Activated effector memory CD4-positive, alpha-beta T cell treated with Interleukin-2 at 50 U/mL for 16 hours (primary cell): ENCODE results near the gene TBC1D16.

Experiments
- DNase-seq: peaks from one replicate; pipeline ENCODE4 v3.0.0-alpha.2; 2020

TBC1D16 gene

DNA sequence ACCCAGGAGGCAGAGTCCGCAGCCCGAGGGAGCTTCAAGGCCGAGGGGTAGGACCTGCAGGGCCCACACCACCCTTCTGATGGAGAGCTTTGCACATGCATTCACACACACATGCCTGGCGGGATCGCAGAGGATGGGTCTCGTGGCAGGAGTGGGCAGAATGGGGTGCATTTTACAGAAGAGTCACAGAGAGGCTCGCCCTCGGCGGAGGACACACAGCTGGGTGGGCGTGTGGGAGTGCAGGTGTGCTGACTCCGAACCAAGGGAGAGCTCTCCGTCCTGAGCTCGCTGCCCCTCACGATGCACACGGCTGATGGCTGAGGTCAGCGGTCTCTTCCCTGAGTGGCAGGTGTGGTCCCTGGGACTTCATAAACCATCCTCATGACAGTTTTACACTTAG lies 99.6 kb downstream of the TBC1D16 start:
- no peak for DNase-seq

DNA sequence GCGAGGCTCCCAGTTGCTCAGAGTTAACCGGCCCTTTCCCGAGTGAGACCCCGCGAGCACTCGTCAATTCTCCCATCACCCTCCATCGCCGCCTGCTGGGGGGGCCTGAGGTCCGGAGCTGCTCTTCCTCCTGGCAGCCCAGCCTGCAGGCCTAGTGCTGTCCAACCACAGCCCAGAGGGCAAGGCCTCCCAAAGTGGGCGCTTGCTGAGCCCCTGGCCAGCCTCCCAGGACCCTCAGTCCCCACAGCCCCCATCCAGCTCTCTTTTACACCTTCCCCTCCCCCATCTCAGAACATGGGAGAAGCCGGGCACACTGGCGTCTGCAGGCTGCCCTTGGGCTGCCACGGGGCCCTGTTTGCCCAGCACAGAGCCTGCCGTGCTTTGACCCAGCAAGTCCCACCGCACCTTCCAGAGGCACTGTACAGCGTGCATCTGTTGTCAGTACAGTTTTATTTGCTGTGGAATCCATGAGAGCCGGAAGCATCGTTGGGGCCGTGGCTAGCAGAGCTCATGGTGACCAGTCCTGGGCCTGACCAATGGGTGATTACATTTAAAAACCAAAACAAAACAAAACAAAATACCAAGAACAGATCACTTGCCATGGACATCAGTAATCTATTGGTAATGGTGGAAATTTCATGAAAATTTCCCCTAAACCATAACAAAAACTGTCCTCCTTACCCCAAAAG lies 100.3 kb downstream of the TBC1D16 start:
- no peak for DNase-seq

DNA sequence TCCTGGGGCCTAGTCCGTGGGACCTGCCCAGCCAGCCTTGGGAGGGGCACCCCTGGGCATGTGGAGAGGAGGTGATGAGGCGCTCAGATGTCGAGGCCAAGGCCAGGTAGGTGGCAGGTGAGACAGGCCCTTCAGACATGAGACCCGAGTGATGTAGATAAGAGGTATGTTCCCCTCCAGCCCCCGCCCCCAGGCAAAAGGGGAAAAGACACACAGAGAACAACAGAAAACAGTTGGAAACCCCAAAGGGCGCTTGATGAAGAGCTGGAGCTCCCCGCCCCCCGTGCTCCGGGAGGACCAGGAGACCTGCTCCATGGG lies 101.1 kb downstream of the TBC1D16 start:
- DNase-seq, result no peak

DNA sequence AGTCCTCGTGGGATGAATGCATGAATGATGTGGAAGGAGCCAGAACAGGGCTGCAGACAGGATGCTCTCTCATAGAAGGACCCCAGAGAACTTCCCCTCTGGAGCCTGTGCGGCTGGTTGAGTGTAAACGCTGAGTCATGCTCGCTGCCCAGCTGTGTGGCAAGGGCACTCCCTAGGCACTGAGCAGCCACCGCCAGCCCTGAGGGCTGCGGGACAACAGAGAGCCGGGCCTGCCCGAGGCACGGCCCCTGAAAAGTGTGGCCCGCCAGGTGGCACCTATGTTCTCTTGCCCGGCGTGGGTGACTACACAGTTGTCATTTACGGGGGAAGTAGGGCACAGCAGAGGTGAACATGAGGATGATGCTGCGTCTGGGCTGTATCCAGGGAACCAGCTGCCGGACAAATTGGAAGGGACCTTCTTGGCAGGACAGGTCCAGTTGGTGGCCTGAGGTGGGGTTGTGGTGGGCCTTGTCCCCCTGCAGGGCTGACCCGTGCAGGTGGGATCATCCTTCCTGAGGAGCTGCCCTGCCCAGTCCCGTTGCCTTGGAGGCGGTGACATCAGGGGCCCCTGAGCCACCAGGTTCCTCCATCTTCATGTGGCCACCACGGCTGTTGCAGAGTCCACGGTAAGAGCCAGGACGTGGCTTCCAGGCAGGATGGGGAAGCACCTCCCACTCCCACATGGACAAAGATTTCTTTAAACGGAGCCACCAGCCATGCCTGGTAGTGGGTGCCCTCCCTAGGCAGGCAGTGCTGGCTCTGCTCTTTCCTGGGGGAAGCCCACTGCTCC lies 101.6 kb downstream of the TBC1D16 start:
- no peak for DNase-seq

DNA sequence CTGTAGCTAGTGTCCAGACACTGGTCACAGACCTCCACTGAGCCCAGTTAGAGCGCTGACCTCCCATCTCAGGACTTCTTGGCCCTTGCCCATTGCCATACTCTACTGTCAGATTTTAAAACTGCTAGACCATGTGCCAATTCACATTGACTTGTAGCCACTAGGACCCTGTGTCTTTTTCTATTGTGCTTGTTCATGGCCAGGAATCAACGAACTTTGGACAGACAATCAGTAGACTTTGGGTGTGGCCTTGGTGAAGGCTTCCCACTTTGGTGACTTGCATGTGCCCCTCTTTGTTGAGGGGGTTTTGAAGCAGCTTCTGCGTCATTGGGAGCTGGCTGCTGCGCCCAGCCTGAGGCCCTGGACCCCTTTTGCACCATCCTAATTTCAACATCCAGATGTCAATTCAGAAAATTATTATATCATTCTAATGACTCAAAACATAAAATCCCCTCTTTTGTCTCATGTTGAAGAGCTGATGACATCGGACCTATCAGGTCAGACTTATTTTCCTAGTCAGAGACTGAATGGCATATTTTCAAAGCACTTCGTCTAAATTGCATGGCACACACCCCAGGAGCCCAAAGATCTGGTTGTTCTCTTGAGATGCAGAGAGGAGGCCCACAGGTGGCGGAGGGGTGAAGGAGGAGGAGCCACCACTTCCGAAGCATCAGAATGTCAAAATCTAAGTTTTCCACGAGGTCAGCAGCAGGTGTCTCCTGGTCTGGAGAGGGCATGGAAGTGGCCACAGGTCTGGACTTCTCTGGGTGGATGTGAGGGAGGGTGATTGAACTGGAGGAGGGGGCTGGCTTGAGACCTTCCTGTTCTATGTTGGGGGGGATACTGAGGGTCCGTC lies 103.0 kb downstream of the TBC1D16 start:
- no peak for DNase-seq

DNA sequence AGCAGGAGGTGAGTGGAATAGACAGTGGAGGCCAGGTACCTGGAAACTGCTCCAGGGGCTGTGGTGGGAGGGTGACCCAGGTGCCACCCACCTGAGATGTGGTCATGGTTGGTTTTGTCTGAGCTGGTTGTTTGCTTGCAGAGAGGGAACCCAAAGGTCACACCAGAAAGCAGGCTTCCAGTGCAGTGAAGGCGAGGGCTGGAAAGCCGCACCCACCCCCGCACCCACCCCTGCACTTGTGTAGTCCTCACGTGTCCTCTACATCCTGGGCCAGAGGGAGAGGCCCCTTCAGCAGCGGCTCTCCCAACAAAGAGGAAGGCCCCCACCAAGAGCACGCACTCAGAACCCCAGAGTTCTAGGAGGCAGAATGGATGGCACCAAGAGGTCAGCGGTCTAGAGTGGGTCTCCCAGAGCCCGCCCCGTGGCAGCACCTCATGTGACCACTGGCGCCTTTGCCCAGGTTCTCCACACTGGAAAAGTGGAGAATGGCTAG lies 103.8 kb downstream of the TBC1D16 start:
- no peak for DNase-seq

DNA sequence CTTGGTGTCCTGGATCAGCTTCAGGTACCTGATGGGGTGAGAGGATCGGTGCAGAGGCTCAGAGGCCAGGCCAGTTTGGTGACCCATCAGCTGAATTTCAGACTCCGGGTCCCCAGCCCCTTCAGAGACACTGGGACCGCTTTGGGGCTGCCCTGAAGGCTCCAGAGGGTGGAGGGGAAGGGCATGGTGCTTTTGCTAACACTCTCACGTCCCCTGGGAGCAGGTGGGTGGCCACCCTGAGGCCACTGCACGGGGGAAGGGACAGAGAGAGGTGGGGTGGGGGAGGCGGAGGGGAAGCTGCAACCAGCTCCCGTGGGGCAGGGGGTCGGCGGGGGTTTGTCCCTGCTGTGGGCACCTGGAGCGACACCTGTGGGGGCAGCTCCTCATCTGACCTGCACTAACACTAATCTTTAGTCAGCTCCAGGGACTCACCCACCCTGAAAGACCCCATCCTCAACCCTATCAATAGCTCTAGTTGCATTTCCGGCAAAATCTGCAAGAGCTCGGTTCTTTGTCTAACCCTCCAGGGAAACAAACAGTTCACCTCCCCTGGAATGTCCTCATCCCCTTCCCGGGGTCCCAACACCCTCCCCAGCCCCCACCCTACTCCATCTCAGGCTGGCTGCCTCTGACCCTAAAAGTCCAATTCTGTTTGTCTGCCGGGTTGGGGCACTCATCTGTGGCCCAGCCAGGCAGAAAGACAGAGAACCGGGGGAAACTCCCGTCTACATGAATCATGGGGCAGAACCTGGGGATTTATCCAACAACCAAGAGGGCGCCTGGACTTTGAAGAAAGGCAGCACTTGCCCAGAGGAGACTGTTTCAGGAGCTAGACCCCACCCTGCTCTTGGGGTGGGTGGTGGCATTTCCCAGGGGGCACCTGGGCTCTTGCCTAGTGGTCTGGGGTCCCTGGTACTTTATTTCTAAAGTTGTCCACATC lies 104.5 kb downstream of the TBC1D16 start:
- no peak for DNase-seq

DNA sequence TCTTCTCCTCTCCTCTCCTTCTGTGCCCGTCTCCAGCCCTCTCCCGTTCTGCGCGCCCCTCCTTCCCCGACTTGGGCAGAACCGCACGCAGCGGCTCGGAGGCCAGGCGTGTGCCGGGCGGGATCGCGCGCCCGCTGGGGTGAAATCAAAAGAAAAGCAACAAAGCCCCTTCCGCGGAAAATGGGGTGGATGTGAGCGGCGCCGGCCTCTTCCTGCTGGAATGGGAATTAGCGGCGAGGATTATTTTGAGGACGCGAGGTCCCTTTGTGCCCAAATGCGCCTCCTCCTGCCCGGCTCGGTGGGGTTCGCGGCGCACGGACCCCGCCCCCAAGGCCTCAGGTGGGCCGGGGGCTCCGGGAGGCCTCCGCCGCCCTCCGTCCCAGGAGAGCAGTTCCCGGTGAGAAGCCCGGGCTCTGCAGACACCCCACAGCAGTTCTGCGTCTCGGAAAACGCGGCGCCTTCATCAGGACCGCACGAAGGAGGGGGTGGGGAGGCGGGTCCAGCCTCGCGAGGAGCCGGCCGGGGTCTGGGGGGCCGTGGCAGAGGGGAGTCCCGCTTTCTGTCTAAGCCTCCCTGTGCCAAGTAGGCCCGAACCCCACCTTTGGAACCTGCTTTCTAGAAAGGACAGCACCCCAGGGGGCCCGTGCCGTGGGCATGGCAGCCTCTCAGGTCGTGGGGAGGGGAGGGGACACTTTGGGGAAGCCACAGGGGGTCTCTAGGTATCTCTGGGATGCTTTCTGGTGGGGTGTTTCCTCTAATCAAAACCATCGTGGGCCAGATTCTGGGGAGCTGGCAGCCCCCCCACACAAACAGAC lies 105.4 kb downstream of the TBC1D16 start:
- DNase-seq, result no peak

DNA sequence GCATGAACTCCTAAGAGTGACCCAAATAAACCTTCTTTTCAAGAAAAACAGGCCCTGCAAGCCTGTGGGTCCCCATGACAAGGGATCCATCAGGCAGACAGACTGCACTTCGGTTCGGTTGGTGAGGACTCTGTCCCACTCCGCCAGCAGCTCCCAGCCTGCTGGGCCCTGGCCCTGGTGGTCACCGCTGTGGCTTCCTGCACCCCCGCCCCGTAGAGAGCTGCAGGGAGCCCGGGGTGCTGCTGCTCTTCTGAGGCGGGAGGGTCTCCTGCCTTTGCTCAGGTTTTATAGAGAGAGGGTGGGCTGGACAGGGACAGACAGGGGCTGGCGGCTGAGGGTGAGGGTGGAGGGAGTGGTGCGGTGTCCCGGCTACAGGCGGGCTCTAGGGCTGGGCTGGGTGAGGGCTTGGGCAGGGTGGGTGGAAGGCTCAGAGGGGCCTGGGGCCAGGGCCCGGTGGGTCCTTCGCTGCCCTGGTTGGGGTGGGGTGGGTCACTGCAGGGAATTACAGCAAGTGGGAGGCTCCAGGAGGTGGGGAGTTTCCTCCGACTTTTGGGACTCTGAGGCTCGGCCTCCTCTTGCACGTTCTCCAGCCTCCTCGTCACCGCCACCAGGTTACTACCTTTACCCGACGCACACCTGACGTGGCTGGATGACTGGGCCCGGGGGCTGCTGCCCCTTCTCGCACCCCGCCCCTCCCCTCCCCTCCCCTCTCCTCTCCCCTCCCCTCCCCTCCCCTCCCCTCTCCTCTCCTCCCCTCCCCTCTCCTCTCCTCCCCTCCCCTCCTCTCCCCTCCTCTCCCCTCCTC lies 106.2 kb downstream of the TBC1D16 start:
- DNase-seq, result no peak

DNA sequence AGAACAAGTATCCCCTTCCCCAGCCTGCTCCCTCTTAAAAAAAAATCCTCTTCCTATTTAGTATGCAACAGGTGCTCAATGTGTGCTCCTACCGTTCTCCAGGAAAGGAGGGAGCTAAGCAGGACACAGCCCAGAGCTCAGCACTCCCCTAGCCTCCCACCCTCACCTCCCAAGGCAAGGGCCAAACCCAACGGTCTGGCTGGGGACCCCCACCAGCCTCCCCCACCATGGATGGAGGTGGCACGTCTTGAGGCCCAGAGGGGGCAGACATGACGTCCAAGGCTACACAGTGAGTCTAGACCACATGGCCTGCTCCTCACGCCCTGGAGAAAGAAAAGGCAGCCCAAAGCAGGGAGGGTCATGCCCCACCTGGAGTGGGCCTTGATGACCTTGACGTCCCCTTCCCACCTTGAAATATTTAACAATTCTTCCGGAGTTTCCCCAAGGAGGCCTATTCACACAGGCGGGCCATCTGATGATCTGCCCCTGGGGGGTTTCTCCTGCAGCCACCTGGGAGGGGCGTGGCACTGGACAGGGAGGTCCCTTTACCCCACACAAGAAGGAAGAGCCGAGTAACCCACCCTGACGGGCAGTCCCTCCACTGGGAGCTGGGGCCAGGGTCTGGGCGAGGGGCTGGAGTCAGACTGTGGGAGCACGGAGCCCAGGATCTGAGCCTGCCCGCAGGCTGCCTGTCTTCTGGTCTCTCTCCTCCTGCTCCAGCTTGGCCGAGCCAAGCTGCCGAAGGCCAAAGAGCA lies 107.0 kb downstream of the TBC1D16 start:
- no peak for DNase-seq

DNA sequence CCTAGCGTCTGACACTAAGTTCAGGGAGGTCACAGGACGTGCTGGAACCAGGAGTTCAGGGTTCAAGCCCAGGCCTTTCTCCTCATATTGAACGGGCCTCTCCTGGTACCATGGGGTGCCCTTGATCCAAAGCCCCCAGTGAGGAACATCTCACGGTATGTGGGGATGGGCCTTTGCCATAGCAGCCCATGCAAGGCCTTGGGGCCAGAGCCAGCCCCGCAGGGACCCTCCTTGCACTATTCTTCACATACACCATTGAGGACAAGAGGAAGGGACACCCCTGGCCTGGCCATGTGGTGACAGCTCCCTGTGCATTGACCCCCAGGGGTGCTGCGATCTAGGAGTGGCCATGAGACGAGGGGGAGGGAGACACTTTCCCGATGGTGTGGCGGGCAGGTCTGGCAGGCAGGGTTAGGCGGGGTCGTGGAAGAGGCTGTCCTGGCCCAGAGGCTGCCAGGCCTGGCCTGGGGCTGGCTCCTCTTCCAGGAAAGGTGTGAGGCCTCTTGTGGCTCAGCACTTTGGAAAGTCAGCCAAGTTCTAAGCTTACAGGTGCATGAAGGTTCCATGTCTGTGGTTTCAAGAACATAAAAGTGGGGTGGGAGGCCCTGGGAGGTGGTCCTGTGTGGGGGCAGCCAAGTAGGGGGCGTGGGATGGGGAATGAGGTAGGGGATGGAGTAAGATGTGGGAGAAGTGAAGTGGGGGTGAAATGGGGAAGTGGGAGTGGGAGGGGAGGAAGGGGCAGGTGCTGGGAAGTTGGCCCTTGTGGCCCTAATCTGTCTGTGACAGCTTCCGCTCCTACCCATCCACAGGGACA lies 107.8 kb downstream of the TBC1D16 start:
- no peak for DNase-seq

DNA sequence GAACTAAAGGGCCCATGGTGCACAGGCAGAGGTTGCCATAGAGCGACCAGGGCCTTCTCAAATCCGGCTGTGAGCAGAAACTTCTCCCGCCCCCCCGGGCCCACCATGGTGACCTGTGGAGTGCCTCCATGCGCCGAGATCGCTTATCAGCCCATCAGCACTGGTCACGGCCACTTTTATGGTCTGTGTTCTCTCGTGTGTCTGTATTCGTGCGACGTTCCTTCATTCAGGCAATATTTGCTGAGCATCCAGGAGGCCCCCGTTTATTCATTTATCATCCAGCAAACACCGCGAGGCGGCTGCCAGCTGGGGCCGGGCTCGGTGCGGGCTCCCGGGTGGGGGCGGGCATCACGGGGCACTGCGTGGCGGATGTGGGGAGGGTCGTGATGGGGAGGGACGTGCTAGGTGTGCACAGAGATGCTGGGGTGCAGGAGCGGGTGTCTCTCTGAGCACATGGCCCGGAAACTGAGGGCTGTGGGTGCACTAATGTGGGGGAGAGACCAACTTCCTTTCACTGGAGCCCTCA lies 108.5 kb downstream of the TBC1D16 start:
- no peak for DNase-seq

DNA sequence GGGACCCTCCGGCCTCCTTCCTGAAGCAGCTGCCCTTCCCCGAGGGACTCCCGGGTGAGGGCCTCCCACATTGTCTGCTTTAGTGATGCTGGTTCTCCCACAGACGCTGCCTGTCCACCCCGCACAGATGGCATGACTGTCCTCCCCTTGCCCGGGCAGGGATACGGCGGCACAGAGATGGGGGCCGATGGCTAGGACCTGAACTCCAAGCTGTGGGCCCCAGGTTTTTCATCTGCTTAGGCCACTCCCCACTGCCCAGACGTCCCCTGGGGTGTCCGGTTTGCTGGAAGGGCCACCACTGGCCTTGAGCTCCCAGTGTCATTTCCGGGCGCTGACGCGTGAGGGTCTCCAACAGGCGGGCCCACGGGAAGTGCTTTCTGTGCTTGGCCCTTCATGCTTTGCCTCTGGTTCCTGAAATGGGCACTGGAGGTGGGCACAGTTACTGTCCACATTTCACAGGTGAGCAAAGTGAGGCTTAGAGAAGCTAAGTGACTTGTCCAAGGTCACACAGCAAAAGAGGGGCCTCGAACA lies 109.0 kb downstream of the TBC1D16 start:
- no peak for DNase-seq

DNA sequence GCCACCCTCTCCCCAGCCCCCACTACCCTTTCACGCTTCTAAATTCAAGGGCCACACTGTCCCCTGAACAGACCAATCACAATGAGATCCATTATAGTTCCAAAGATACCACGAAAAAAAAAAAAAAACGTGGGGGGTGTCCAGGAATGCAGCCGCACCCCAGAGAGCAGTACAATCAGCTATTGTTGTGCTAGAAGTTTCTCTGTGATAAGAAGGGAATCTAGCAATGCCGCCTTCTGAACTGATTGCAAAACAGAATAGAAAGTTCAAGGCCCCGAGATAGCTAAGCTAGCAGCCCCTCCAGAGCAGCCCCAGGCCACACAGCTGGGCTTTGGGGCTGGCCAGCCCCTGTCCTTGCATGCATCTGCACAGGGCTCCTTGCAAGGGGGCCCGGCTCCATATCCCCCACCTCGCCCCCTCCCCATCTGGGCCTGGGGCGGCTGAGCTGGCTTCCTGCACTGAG lies 109.5 kb downstream of the TBC1D16 start:
- DNase-seq, result no peak

DNA sequence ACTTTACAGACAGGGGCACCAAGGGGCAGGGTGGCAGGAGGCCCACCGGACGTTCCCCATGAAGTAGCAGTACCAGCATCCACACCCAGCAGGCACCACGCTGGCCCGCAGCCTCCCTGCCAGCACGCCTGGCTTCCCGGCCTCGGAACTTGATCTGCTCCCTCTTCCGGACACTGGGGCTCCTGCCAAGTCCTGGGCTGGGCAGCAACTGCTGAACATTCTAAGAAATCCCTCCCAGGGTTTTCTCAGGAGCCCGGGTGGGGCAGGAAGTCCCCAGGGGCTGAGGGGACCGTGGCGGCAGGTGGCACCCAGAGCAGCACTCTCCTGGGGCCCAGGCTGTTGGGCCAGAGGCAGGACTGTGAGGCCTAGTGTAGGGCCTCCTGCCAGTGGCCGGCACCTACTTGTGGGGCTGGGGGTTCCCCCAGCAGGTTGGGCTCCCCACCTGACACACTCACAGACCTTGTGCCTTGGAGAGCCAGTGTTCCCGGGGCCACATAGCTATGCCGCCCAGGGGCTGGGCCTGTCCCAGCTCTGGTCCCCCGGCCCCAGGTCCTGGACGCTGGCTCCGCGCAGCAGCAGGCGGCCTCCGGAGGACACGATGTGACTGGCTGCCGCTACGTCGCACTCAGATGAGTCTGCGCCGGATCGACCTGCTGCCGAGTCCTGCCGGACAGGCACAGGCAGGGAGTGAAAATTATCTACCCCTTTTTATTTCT lies 110.3 kb downstream of the TBC1D16 start:
- no peak for DNase-seq

DNA sequence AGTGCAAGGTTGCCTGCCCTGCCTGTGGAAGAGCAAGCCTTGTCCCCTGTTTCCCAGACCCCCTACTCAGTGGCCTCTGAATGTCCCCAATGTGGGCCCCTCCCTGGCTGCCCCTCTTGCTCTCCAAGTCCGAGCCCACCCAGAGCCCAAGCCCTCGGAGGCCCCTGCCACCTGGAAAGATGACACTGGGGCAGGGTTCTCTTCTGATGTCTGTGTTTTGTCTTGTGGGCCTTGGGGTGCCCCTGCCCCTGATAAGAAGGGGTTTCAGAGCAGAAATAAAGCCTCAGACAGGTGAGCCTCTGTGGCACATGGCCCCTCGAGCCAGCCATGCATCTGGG lies 111.1 kb downstream of the TBC1D16 start:
- no peak for DNase-seq

DNA sequence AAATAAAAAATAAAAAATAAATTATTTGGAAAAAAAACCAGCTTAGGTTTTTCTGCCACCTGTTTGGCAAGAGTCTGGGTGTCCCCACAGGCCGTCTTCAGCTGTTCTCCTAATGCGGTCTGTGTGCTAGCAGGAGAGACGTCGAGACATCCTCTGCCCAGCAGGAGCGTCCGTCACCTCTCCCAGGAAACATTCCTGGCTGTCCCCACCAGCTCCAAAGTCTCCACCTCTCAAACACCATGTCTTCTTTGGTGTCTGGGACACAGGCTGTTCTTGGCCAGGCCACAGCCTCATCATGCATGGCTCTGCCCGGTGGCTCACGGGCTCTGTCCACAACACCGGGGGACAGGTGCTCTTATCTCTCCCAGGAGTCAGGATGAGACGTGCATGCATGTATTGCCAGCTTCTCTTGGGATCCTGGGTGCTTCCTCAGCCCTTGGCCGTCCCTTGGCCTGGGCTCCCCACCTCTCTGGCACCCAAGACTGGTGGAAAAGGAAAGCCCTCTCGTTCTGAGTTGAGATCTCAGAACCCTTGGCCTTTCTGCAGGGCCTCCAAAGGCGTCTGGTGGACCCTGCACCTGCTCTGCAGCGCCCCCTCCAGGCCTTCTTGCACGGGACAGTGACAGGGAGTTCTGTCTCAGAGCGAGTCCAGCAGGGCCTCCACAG lies 111.6 kb downstream of the TBC1D16 start:
- DNase-seq, result no peak
